ENCODE measurements around the gene IFT57. TPM values are rescaled to one million over a fixed set of nuclear protein-coding genes. Genes with fewer than 3 reads are reported as not detected.

Gene IFT57
- total and polyA plus RNA-seq, 10 of the 15 experiments (the other 5 are each of a cell fraction or from before 2014, with no cell fraction given): 1.8 to 25.0 (median 7.5) TPM

DNA sequence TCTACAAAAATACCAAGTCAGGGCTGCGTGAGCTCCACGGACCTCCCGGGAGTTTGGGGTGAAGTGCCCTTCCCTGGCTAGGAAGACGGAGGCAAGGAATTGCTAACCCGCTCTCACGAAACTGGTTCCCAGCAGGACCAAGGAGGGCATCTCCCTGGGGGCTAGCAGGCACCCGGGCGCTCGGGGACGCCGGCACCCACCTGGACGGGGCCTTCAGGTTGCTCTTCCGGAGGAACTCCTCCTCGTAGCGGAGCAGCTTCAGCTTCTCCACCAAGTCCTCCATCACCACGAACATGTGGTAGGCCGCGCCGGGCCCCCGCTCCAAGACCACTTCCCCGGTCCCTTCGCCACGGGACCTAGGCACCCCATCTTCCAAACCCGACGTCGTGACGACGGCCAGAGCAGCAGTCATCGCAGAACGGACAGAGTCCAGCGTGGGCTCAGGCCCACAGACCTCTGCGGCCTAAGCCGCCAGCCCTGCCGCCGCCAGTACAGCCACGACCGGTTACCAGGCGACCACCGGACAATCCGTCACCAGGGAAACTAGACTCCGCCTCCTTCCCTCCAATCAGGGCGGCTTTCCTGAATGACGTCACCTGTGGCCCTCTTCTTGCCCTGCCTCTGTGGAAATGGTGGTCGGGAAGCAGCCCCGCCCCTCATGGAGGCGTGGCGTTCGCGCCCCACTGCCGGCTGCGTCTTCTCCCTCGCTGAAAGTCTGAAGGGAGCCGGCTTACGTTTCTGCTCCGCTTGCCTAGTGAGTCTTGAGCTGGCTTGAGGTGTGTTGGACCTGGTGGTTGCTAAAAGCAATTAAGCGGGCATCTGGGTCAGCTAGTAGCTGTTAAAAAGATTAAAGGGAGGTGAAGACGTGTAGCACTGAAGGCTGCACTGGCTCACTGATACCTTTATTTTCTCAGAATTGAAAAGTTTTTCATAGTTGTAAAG, at the start of gene IFT57 (continued):
- TF ChIP-seq, protein P1, sequence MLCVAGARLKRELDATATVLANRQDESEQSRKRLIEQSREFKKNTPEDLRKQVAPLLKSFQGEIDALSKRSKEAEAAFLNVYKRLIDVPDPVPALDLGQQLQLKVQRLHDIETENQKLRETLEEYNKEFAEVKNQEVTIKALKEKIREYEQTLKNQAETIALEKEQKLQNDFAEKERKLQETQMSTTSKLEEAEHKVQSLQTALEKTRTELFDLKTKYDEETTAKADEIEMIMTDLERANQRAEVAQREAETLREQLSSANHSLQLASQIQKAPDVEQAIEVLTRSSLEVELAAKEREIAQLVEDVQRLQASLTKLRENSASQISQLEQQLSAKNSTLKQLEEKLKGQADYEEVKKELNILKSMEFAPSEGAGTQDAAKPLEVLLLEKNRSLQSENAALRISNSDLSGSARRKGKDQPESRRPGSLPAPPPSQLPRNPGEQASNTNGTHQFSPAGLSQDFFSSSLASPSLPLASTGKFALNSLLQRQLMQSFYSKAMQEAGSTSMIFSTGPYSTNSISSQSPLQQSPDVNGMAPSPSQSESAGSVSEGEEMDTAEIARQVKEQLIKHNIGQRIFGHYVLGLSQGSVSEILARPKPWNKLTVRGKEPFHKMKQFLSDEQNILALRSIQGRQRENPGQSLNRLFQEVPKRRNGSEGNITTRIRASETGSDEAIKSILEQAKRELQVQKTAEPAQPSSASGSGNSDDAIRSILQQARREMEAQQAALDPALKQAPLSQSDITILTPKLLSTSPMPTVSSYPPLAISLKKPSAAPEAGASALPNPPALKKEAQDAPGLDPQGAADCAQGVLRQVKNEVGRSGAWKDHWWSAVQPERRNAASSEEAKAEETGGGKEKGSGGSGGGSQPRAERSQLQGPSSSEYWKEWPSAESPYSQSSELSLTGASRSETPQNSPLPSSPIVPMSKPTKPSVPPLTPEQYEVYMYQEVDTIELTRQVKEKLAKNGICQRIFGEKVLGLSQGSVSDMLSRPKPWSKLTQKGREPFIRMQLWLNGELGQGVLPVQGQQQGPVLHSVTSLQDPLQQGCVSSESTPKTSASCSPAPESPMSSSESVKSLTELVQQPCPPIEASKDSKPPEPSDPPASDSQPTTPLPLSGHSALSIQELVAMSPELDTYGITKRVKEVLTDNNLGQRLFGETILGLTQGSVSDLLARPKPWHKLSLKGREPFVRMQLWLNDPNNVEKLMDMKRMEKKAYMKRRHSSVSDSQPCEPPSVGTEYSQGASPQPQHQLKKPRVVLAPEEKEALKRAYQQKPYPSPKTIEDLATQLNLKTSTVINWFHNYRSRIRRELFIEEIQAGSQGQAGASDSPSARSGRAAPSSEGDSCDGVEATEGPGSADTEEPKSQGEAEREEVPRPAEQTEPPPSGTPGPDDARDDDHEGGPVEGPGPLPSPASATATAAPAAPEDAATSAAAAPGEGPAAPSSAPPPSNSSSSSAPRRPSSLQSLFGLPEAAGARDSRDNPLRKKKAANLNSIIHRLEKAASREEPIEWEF (IDR thresholded peaks at IDR 0.05; ENCODE audit: insufficient replicate concordance, low read depth, low read length): no peak
- TF ChIP-seq ZBED1 (IDR thresholded peaks at IDR 0.05; ENCODE audit: borderline replicate concordance): no peak
- TF ChIP-seq CHD4 (IDR thresholded peaks at IDR 0.05): no peak
- TF ChIP-seq, protein P2, sequence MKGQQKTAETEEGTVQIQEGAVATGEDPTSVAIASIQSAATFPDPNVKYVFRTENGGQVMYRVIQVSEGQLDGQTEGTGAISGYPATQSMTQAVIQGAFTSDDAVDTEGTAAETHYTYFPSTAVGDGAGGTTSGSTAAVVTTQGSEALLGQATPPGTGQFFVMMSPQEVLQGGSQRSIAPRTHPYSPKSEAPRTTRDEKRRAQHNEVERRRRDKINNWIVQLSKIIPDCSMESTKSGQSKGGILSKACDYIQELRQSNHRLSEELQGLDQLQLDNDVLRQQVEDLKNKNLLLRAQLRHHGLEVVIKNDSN (IDR thresholded peaks at IDR 0.05; ENCODE audit: borderline replicate concordance, extremely low read length, insufficient read depth, low read depth, low read length): no peak
- peak; percentile 59; the same call in 1 of the 2 replicates for TF ChIP-seq DPF2 (IDR thresholded peaks at IDR 0.05)
- TF ChIP-seq, protein P3, sequence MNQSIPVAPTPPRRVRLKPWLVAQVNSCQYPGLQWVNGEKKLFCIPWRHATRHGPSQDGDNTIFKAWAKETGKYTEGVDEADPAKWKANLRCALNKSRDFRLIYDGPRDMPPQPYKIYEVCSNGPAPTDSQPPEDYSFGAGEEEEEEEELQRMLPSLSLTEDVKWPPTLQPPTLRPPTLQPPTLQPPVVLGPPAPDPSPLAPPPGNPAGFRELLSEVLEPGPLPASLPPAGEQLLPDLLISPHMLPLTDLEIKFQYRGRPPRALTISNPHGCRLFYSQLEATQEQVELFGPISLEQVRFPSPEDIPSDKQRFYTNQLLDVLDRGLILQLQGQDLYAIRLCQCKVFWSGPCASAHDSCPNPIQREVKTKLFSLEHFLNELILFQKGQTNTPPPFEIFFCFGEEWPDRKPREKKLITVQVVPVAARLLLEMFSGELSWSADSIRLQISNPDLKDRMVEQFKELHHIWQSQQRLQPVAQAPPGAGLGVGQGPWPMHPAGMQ (IDR thresholded peaks at IDR 0.05; ENCODE audit: borderline replicate concordance): no peak
- peak; percentile 76; the same call in 1 of the 2 replicates for TF ChIP-seq YY1 (IDR thresholded peaks at IDR 0.05; ENCODE audit: low read depth, low read length)
- no peak for TF ChIP-seq ZSCAN29 (IDR thresholded peaks at IDR 0.05)
- no peak for TF ChIP-seq SMAD1 (IDR thresholded peaks at IDR 0.05; ENCODE audit: low read depth, partially characterized antibody)
- peak; percentile 75 for TF ChIP-seq POLR2A (IDR thresholded peaks at IDR 0.05; ENCODE audit: low read depth, low read length)
- TF ChIP-seq FOS (IDR thresholded peaks at IDR 0.05; ENCODE audit: borderline replicate concordance, extremely low read depth, insufficient read length): no peak
- TF ChIP-seq, protein P4, sequence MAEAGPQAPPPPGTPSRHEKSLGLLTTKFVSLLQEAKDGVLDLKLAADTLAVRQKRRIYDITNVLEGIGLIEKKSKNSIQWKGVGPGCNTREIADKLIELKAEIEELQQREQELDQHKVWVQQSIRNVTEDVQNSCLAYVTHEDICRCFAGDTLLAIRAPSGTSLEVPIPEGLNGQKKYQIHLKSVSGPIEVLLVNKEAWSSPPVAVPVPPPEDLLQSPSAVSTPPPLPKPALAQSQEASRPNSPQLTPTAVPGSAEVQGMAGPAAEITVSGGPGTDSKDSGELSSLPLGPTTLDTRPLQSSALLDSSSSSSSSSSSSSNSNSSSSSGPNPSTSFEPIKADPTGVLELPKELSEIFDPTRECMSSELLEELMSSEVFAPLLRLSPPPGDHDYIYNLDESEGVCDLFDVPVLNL (IDR thresholded peaks at IDR 0.05; ENCODE audit: low read depth, low read length): no peak
- TF ChIP-seq MYB (IDR thresholded peaks at IDR 0.05; ENCODE audit: borderline replicate concordance, low read depth, low read length): no peak
- TF ChIP-seq TCF3 (IDR thresholded peaks at IDR 0.05; ENCODE audit: borderline replicate concordance, insufficient read depth, low read depth, low read length): 0 out of 2 replicates have a peak, but pooled peaks have one; percentile 31
- no peak for TF ChIP-seq CBX5 (IDR thresholded peaks at IDR 0.05; ENCODE audit: low read depth)
- TF ChIP-seq YBX1 (IDR thresholded peaks at IDR 0.05): no peak
- TF ChIP-seq, protein P5, sequence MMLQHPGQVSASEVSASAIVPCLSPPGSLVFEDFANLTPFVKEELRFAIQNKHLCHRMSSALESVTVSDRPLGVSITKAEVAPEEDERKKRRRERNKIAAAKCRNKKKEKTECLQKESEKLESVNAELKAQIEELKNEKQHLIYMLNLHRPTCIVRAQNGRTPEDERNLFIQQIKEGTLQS (IDR thresholded peaks at IDR 0.05; ENCODE audit: borderline replicate concordance, extremely low read depth, low read depth, low read length): no peak
- TF ChIP-seq KDM1A (IDR thresholded peaks at IDR 0.05; ENCODE audit: borderline replicate concordance): no peak
- TF ChIP-seq ESRRA (IDR thresholded peaks at IDR 0.05; ENCODE audit: low read length): no peak
- peak; percentile 77 for TF ChIP-seq POLR2AphosphoS5 (IDR thresholded peaks at IDR 0.05; ENCODE audit: low read length)
